Measurements from ENCODE around the gene PLD3. TPM values are rescaled to one million over a fixed set of nuclear protein-coding genes. Genes with fewer than 3 reads are reported as not detected.
A peak's percentile ranks its signal among the peaks of the same experiment; 100 is the strongest.

Gene PLD3
- total RNA-seq, 1 experiment from 2014 or later, result 310 TPM

- no peaks in the 10 kb centered on the region for H3K27me3 ChIP-seq (replicated peaks; ENCODE audit: insufficient read depth, low read depth, low read length, poor library complexity)
- peak overlapping the region; percentile 62 for H3K4me3 ChIP-seq (ENCODE audit: low read depth, low read length, poor library complexity, severe bottlenecking)
- no TSS peak for BruUV-seq (replicated peaks)
- TF ChIP-seq CTCF (conservative IDR thresholded peaks at IDR 0.05; ENCODE audit: low read depth, low read length) (no peak), EZH2 (IDR thresholded peaks at IDR 0.05; ENCODE audit: borderline replicate concordance, low read depth, low read length, poor library complexity, severe bottlenecking) (no peak)
- no peak for DNase-seq (ENCODE audit: low spot score)
- intact Hi-C loops (cut with micrococcal nuclease; ENCODE audit: unreplicated experiment), result no loop called here
- peaks cover 14% of the 10 kb centered on the region for H3K4me1 ChIP-seq (ENCODE audit: insufficient read depth, low read length, poor library complexity, severe bottlenecking)
- H3K9me3 ChIP-seq (ENCODE audit: low read depth, low read length, poor library complexity, severe bottlenecking), result no peaks in the 10 kb centered on the region
- peaks cover 26% of the 10 kb centered on the region for H3K36me3 ChIP-seq (ENCODE audit: insufficient read depth, low read length, poor library complexity, severe bottlenecking)
- ChIA-PET CTCF (no interaction called here), POLR2A (ENCODE audit: low non-redundant PET) (interaction anchor here (0.6 kb wide), 1 partner anchor 78 kb away, joined by 3 read pairs; no protein-coding TSS in a partner anchor)
- peak overlapping the region; percentile 83 for H3K27ac ChIP-seq (ENCODE audit: low read depth, low read length, poor library complexity, severe bottlenecking)
These were observed 16.5 kb downstream of the PLD3 start for GRCh38 chr19:40365010-40365409.

DNA sequence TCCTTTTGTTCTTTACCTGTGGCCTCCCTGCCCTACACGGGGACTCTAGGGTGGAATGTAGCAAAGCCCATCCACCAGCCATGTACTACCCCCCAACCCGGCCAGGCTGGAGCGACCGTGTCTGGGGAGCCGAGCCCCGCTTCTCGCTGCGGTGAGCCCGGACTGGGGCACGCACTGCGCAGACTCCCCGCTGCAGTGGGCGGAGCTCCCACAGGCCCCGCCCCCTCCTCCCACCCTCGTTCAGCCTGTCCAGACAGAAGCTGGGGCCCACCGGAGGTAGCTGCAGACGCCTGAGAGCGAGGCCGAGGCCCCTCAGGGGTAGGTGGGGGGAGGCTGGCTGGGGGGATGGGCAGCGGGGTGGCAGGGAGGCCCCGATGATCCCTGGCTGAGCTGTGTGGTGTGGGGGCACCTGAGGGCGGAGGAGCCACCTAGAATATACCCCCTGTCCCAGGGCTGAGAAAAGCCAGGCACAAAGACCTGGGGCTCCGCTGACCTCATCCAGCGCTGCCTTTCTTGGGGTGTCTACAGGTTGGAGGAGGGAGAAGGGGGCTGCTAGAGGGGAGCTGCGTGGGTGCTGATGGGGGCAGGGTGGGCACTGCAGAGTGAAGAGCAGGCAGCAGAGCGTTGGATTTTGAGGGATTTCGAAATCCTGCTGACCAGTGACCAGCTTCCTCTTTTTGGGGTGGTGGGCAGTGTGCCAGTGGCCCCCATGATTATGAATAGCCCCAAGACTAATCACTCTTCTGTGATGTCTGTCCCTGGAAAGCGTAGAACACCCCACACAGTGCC lies 17.3 kb downstream of the PLD3 start:
- BruUV-seq (replicated peaks), result TSS peak; percentile 18
- peak; percentile 86 for DNase-seq (ENCODE audit: low spot score)
- ChIA-PET POLR2A (ENCODE audit: low non-redundant PET) (interaction anchor here (0.6 kb wide), 4 partner anchors 77 to 814 kb away, joined by 3 to 6 read pairs (median 4); no protein-coding TSS in a partner anchor), CTCF (interaction anchor here (1.4 kb wide), 1 partner anchor 60 kb away, joined by 8 read pairs; no protein-coding TSS in a partner anchor)
- Histone ChIP-seq H3K27ac (ENCODE audit: low read depth, low read length, poor library complexity, severe bottlenecking) (peak overlapping the region; percentile 83), H3K27me3 (replicated peaks; ENCODE audit: insufficient read depth, low read depth, low read length, poor library complexity) (no peaks in the 10 kb centered on the region), H3K4me3 (ENCODE audit: low read depth, low read length, poor library complexity, severe bottlenecking) (peak overlapping the region; percentile 62), H3K4me1 (ENCODE audit: insufficient read depth, low read length, poor library complexity, severe bottlenecking) (peaks cover 14% of the 10 kb centered on the region), H3K36me3 (ENCODE audit: insufficient read depth, low read length, poor library complexity, severe bottlenecking) (peaks cover 33% of the 10 kb centered on the region), H3K9me3 (ENCODE audit: low read depth, low read length, poor library complexity, severe bottlenecking) (no peaks in the 10 kb centered on the region)
- TF ChIP-seq EZH2 (IDR thresholded peaks at IDR 0.05; ENCODE audit: borderline replicate concordance, low read depth, low read length, poor library complexity, severe bottlenecking) (no peak), CTCF (conservative IDR thresholded peaks at IDR 0.05; ENCODE audit: low read depth, low read length) (no peak)
- intact Hi-C loops (cut with micrococcal nuclease; ENCODE audit: unreplicated experiment), result no loop called here

GRCh38 chr19:40366697-40367561 lies 18.4 kb downstream of the PLD3 start:
- DNase-seq (ENCODE audit: low spot score), result peak; percentile 72
- H3K36me3 ChIP-seq (ENCODE audit: insufficient read depth, low read length, poor library complexity, severe bottlenecking), result peaks cover 41% of the 10 kb centered on the region
- peak overlapping the region; percentile 83 for H3K27ac ChIP-seq (ENCODE audit: low read depth, low read length, poor library complexity, severe bottlenecking)
- POLR2A ChIA-PET (ENCODE audit: low non-redundant PET), result no interaction called here
- H3K4me3 ChIP-seq (ENCODE audit: low read depth, low read length, poor library complexity, severe bottlenecking), result peak overlapping the region; percentile 62
- no peaks in the 10 kb centered on the region for H3K27me3 ChIP-seq (replicated peaks; ENCODE audit: insufficient read depth, low read depth, low read length, poor library complexity)
- TF ChIP-seq EZH2 (IDR thresholded peaks at IDR 0.05; ENCODE audit: borderline replicate concordance, low read depth, low read length, poor library complexity, severe bottlenecking) (no peak), CTCF (conservative IDR thresholded peaks at IDR 0.05; ENCODE audit: low read depth, low read length) (peak; percentile 40)
- CTCF ChIA-PET, result interaction anchor here (0.6 to 1.4 kb wide), 2 partner anchors 61 to 138 kb away, joined by 3 to 8 read pairs; no protein-coding TSS in a partner anchor
- BruUV-seq (replicated peaks), result no TSS peak
- intact Hi-C loops (cut with micrococcal nuclease; ENCODE audit: unreplicated experiment), result no loop called here
- H3K9me3 ChIP-seq (ENCODE audit: low read depth, low read length, poor library complexity, severe bottlenecking), result no peaks in the 10 kb centered on the region
- peaks cover 14% of the 10 kb centered on the region for H3K4me1 ChIP-seq (ENCODE audit: insufficient read depth, low read length, poor library complexity, severe bottlenecking)
